Endothelial cell of umbilical vein (primary cell): Measurements from ENCODE around the gene SLC5A11. TPM values are rescaled to one million over a fixed set of nuclear protein-coding genes. Genes with fewer than 3 reads are reported as not detected.

Source experiments
- BruUV-seq: library from RNA; stranded (reverse); fragments of 400-500 nt; replicated peaks from 2 replicates; lab custom pipeline; 2021; lab: Mats Ljungman, UMichigan
- CTCF ChIA-PET: fragments of 300-600, 350-600 bp; sonication (Branson Sonifier 250); formaldehyde crosslinking; loops from one replicate; lab custom pipeline; 2021; ENCODE audit warnings: antibody characterized with exemption, inconsistent platforms; lab: Charles Lee
- POLR2A ChIA-PET: fragments of 300-600, 350-600 bp; sonication (Branson Sonifier 250); formaldehyde crosslinking; loops from one replicate; lab custom pipeline; 2021; ENCODE audit warnings: antibody characterized with exemption, inconsistent platforms; lab: Charles Lee
- DNase-seq: peaks from one replicate; pipeline ENCODE4 v3.0.0-alpha.2; 2011; ENCODE audit warnings: low read depth, low spot score
- FAIRE-seq: peaks from 2 replicates; lab custom pipeline; 2011; peaks lifted over from hg19 to GRCh38; lab: Jason Lieb, UNC
- H2AFZ ChIP-seq: 2 replicates; pipeline ENCODE4 v1.6.0; 2012; ENCODE audit warnings: low read depth, low read length, control low read depth, inconsistent platforms
- H3K27ac ChIP-seq: 2 replicates; pipeline ENCODE4 v1.5.1; 2011; ENCODE audit warnings: low read depth, mild to moderate bottlenecking, control low read depth, low read length, moderate library complexity; ENCODE audit not compliant: insufficient read depth
- H3K27me3 ChIP-seq, 2 experiments: 2 replicates each; pipeline versions ENCODE4 v1.6.0 to v1.6.1; 2011; ENCODE audit warnings: low read length in 2 of 2, mixed read lengths in 1 of 2; ENCODE audit not compliant: control insufficient read depth in 2 of 2, insufficient read depth in 2 of 2
- H3K36me3 ChIP-seq, 2 experiments: 2 replicates in 1 of 2; 3 replicates in 1 of 2; pipeline ENCODE4 v1.5.1; 2011; ENCODE audit warnings: low read length in 2 of 2, mild to moderate bottlenecking in 1 of 2, moderate library complexity in 1 of 2; ENCODE audit not compliant: control insufficient read depth in 2 of 2, insufficient read depth in 2 of 2; ENCODE audit errors: extremely low read depth in 1 of 2
- H3K4me1 ChIP-seq: 3 replicates; pipeline ENCODE4 v1.5.1; 2011; ENCODE audit warnings: mild to moderate bottlenecking, low read length; ENCODE audit not compliant: control insufficient read depth, insufficient read depth; ENCODE audit errors: extremely low read depth
- H3K4me2 ChIP-seq: 2 replicates; pipeline ENCODE4 v1.6.1; 2011; ENCODE audit warnings: low read length, control low read depth, mixed read lengths; ENCODE audit not compliant: insufficient read depth
- H3K4me3 ChIP-seq, 3 experiments: fragments of 200-600 bp in 1 of 3; sonication (generic), shearing (Covaris generic) in 1 of 3; replicated peaks in 1 of 3; 2 replicates each; pipeline ENCODE4 v1.5.1; 2011 to 2016; ENCODE audit warnings: control low read depth in 3 of 3, low read length in 3 of 3, mild to moderate bottlenecking in 2 of 3, inconsistent platforms in 1 of 3, low read depth in 1 of 3, moderate library complexity in 1 of 3; ENCODE audit not compliant: insufficient read depth in 1 of 3
- H3K79me2 ChIP-seq: 2 replicates; pipeline ENCODE4 v1.6.0; 2012; ENCODE audit warnings: low read length, inconsistent platforms; ENCODE audit not compliant: control insufficient read depth, insufficient read depth
- H3K9ac ChIP-seq: replicated peaks from 2 replicates; pipeline ENCODE3; 2011; ENCODE audit warnings: low read length, control low read depth; ENCODE audit not compliant: insufficient read depth; ENCODE audit errors: extremely low read depth
- H3K9me1 ChIP-seq: replicated peaks from 3 replicates; pipeline ENCODE4 v1.6.0; 2011; ENCODE audit warnings: mild to moderate bottlenecking, low read length; ENCODE audit not compliant: control insufficient read depth, insufficient read depth; ENCODE audit errors: extremely low read depth
- H3K9me3 ChIP-seq: replicated peaks from 2 replicates; pipeline ENCODE4 v1.5.1; 2012; ENCODE audit warnings: low read length, inconsistent platforms; ENCODE audit not compliant: control insufficient read depth, insufficient read depth
- H4K20me1 ChIP-seq: replicated peaks from 2 replicates; pipeline ENCODE3; 2011; ENCODE audit warnings: mild to moderate bottlenecking, low read length; ENCODE audit not compliant: control insufficient read depth, insufficient read depth; ENCODE audit errors: extremely low read depth
- EZH2 ChIP-seq: IDR thresholded peaks from 2 replicates; pipeline ENCODE4 v1.6.1; 2012; ENCODE audit warnings: borderline replicate concordance, low read depth, mild to moderate bottlenecking, moderate library complexity, low read length, inconsistent platforms; ENCODE audit not compliant: severe bottlenecking
- FOS ChIP-seq: IDR thresholded peaks from 2 replicates; pipeline ENCODE4 v1.6.1; 2011; ENCODE audit warnings: mild to moderate bottlenecking, low read length, moderate library complexity, borderline replicate concordance; ENCODE audit not compliant: insufficient read depth
- GATA2 ChIP-seq: IDR thresholded peaks from 2 replicates; pipeline ENCODE4 v1.7.0; 2011; ENCODE audit warnings: low read depth, mild to moderate bottlenecking, moderate library complexity, mixed read lengths, low read length; ENCODE audit not compliant: insufficient read length, insufficient read depth
- JUN ChIP-seq: IDR thresholded peaks from 2 replicates; pipeline ENCODE4 v1.6.1; 2011; ENCODE audit warnings: borderline replicate concordance, low read depth; ENCODE audit not compliant: insufficient read length, insufficient read depth
- MYC ChIP-seq: IDR thresholded peaks from one replicate; pipeline ENCODE4 v1.6.1; 2011; ENCODE audit warnings: mild to moderate bottlenecking, low read depth, low read length
- POLR2A ChIP-seq: IDR thresholded peaks from 2 replicates; pipeline ENCODE4 v1.6.1; 2012; ENCODE audit warnings: low read depth, mild to moderate bottlenecking, control low read depth, low read length
- POLR2AphosphoS5 ChIP-seq: IDR thresholded peaks from 2 replicates; pipeline ENCODE4 v1.6.1; 2012; ENCODE audit warnings: low read depth, mild to moderate bottlenecking, control low read depth, low read length, moderate library complexity; ENCODE audit not compliant: insufficient read depth
- dilution Hi-C: fragments of 300-500 bp; cut with MboI; formaldehyde crosslinking; loops from one replicate; pipeline ENCODE4 v1.15.0; 2019; ENCODE audit warnings: low sequenced_read_pairs; ENCODE audit not compliant: extremely low pct_ligation_motif_present
- intact Hi-C: fragments of 100-400 bp; cut with micrococcal nuclease; formaldehyde crosslinking; loops from one replicate; pipeline ENCODE4 v1.10.0; 2022
- polyA plus RNA-seq, 4 experiments: library from polyadenylated mRNA; depleted of rRNA in 3 of 4; stranded (reverse) in 3 of 4; unstranded in 1 of 4; fragments of >200 nt; gene quantifications; 2 replicates each; pipeline versions ENCODE4 v1.2.1 to v1.2.3, GENCODE V29; 2011 to 2012; ENCODE audit warnings: missing spikeins in 1 of 4
- total RNA-seq: library from RNA; stranded (reverse); gene quantifications from 2 replicates; pipeline ENCODE4 v1.2.3, GENCODE V29; 2021
- TF ChIP-seq, protein P1 (sequence below), 2 donors: IDR thresholded peaks; 1 replicate in 1 of 2; 2 replicates in 1 of 2; pipeline ENCODE4 v1.5.1; 2011; ENCODE audit warnings: low read length in 2 of 2, mild to moderate bottlenecking in 2 of 2, moderate library complexity in 2 of 2, control low read depth in 1 of 2, inconsistent platforms in 1 of 2, low read depth in 1 of 2; ENCODE audit not compliant: insufficient read depth in 1 of 2; ENCODE audit errors: extremely low read depth in 1 of 2
- TF ChIP-seq, protein P2 (sequence below): IDR thresholded peaks from 2 replicates; pipeline ENCODE4 v1.6.1; 2011; ENCODE audit not compliant: insufficient read depth, insufficient read length

SLC5A11 gene
- total and polyA plus RNA-seq, 2 donors (not counting 3 experiments of a cell fraction or from before 2014, with no cell fraction given) = 0.12 TPM; not detected in 1

DNA sequence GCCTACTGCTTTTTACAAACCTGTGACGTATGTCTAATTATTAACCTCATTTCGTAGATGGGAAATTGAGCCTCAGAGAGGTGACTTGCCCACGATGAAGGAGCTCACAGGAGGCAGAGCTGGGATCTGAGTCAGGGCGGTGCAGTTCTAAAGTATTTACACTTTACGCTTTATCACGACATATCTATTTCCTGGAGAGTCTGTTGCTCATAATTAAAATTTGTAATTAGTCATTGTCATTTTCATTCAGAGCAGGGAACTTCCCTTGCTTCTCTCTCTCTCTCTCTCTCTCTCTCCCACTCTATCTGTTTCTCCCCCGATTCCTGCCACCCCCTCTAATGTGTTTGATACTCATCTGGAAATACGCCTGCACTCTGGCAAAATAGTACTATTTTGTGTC, 5.9 kb downstream of the SLC5A11 start:
- Histone ChIP-seq H3K9me3 (no peaks in the 10 kb centered on the region), H2AFZ (no peak overlapping the region), H3K9ac (no peak overlapping the region), H3K27ac (no peak overlapping the region), H3K36me3 (no peaks in the 10 kb centered on the region), H3K9me1 (no peaks in the 10 kb centered on the region), H3K79me2 (no peaks in the 10 kb centered on the region), H3K4me3 (no peak overlapping the region), H3K27me3 (no peaks in the 10 kb centered on the region), H4K20me1 (no peaks in the 10 kb centered on the region), H3K4me2 (peak overlapping the region; percentile 5), H3K4me1 (peaks cover 36% of the 10 kb centered on the region)
- ChIA-PET CTCF (interaction anchor here (0.7 to 2.3 kb wide), 6 partner anchors 12 to 313 kb away, joined by 3 to 10 read pairs (median 4); partner anchors contain the start of gene RBBP6), POLR2A (no interaction called here)
- peak; percentile 54 for DNase-seq
- intact Hi-C loops (loop anchor here (10.0 kb wide), 1 partner anchor 193 kb away; no protein-coding TSS in a partner anchor), dilution Hi-C loops (no loop called here)
- peak; percentile 70 for FAIRE-seq
- BruUV-seq = no TSS peak
- TF ChIP-seq GATA2 = peak; percentile 74
- TF ChIP-seq JUN = no peak
- TF ChIP-seq FOS = peak; percentile 34

DNA sequence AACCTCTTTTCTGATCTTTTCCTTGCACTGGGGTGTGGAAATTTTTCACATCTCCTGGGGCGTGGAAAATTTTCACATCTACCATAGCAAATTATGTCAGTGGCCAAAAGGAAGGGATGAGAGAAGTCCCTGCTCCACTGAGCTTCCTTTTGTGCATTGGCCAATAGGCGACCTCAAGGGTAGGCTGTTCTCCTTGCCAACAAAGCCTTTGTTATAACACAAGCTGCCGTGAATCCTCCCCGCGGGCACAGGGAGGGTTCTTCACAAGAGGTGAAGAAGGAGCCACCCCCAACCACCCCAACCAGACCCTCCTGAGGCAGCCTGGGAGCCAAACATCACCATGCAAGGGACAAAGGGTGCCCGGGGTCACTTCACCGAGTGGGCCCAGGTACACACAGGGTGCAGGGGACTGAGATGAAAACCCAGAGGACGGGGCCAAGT, 6.5 kb downstream of the SLC5A11 start:
- Histone ChIP-seq H3K4me2 (no peak overlapping the region), H3K9me3 (no peaks in the 10 kb centered on the region), H3K4me3 (no peak overlapping the region), H3K27ac (no peak overlapping the region), H3K4me1 (peaks cover 36% of the 10 kb centered on the region), H3K27me3 (no peaks in the 10 kb centered on the region), H4K20me1 (no peaks in the 10 kb centered on the region), H2AFZ (no peak overlapping the region), H3K36me3 (no peaks in the 10 kb centered on the region), H3K9me1 (no peaks in the 10 kb centered on the region), H3K79me2 (no peaks in the 10 kb centered on the region), H3K9ac (no peak overlapping the region)
- no peak for FAIRE-seq
- BruUV-seq = no TSS peak
- intact Hi-C loops (loop anchor here (10.0 kb wide), 1 partner anchor 192 kb away; no protein-coding TSS in a partner anchor), dilution Hi-C loops (no loop called here)
- TF ChIP-seq GATA2 (no peak), POLR2A (no peak), POLR2AphosphoS5 (no peak), JUN (no peak), EZH2 (no peak), MYC (no peak), FOS (no peak)
- TF ChIP-seq, protein P1, sequence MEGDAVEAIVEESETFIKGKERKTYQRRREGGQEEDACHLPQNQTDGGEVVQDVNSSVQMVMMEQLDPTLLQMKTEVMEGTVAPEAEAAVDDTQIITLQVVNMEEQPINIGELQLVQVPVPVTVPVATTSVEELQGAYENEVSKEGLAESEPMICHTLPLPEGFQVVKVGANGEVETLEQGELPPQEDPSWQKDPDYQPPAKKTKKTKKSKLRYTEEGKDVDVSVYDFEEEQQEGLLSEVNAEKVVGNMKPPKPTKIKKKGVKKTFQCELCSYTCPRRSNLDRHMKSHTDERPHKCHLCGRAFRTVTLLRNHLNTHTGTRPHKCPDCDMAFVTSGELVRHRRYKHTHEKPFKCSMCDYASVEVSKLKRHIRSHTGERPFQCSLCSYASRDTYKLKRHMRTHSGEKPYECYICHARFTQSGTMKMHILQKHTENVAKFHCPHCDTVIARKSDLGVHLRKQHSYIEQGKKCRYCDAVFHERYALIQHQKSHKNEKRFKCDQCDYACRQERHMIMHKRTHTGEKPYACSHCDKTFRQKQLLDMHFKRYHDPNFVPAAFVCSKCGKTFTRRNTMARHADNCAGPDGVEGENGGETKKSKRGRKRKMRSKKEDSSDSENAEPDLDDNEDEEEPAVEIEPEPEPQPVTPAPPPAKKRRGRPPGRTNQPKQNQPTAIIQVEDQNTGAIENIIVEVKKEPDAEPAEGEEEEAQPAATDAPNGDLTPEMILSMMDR (IDR thresholded peaks at IDR 0.05; ENCODE audit: extremely low read depth in 1 of 2, insufficient read depth in 1 of 2, low read depth in 1 of 2, low read length in 2 of 2) = no peak
- TF ChIP-seq, protein P2, sequence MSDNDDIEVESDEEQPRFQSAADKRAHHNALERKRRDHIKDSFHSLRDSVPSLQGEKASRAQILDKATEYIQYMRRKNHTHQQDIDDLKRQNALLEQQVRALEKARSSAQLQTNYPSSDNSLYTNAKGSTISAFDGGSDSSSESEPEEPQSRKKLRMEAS = no peak
- ChIA-PET POLR2A (no interaction called here), CTCF (interaction anchor here (0.6 to 2.3 kb wide), 7 partner anchors 11 to 313 kb away, joined by 3 to 10 read pairs (median 4); partner anchors contain the start of gene RBBP6)
- DNase-seq = no peak
